ENCODE measurements around the gene MCUR1.
"Not testable (repeated sequence)": the region's sequence is repeated elsewhere in the genome, so short reads cannot be mapped to it uniquely, and the experiment has no call there.

Gene MCUR1

DNA sequence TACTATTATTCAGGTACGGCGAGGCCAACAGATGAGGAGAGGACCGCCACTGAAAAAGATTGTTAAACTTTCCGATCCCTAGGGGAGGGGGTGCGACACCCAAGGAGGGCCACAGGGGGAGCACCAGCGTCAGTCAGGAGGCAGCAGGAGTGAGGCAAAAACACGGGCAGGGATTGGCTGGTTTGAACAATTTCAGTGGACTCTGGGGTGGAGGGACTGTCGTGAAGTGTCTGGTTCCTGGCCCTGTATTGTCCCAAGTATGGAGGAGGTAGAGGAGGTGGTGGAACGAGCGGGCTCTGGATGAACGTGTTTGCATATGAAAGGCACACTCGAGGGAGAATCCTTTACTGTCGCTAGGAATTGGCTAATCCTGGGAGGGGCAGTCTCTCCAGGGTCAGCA, 32.5 kb upstream of the MCUR1 start:
- ATAC-seq (replicated peaks; ENCODE audit: extremely low read depth, poor library complexity, severe bottlenecking) (no peak), DNase-seq (ENCODE audit: low spot score in 2 of 2) (no peak)
- Mint-ChIP-seq H3K4me1 (no peaks in the 10 kb centered on the region), H3K4me3 (no peak overlapping the region), H3K27ac (ENCODE audit: low read depth) (no peak overlapping the region), H3K9me3 (no peaks in the 10 kb centered on the region), H3K36me3 (ENCODE audit: insufficient read depth) (no peaks in the 10 kb centered on the region), H3K27me3 (peaks cover 11% of the 10 kb centered on the region)

DNA sequence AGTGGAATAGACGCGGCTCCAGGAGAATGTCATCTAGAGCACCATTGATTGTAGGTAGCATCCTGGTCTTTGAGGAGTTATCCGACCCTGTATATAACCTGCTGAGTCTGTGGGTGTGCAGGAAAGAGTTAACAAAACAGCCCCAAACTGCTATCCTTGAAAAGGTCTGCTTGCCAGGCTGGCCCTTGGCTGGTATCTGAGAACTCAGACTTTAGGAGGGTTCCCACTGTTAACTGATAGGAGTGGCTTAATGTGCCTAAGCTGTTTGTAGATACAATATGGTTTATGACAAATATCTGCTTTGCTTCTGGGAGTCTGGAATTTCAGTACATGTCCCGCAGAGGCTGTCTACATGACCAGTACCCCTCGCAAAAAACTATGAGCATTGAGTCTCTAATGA, 27.6 kb upstream of the MCUR1 start:
- Mint-ChIP-seq H3K4me3 (no peak overlapping the region), H3K9me3 (no peaks in the 10 kb centered on the region), H3K36me3 (ENCODE audit: insufficient read depth) (no peaks in the 10 kb centered on the region), H3K27me3 (no peaks in the 10 kb centered on the region), H3K4me1 (no peaks in the 10 kb centered on the region), H3K27ac (ENCODE audit: low read depth) (no peak overlapping the region)
- ATAC-seq (replicated peaks; ENCODE audit: extremely low read depth, poor library complexity, severe bottlenecking) (no peak), DNase-seq (ENCODE audit: low spot score in 2 of 2) (no peak)

DNA sequence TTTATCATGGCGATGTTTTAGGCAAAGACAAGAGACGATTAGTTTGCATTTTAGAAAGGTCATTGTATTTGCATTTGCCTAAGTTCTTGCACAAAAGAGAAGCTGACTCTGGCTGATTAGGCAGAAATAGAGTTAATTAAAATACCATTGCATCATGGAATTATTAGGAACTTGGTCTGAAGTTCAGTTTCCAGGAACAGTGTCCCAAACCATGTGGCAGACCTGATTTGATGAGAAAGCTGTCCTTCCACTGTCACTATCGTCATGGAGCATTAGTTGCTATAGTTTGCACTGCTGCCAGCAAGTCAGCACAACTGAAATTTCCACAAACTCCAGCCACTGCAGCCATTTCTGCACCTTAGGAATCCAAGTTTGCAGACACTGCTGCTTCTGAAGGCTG, 24.3 kb upstream of the MCUR1 start:
- H3K27ac Mint-ChIP-seq (ENCODE audit: low read depth) = no peak overlapping the region

DNA sequence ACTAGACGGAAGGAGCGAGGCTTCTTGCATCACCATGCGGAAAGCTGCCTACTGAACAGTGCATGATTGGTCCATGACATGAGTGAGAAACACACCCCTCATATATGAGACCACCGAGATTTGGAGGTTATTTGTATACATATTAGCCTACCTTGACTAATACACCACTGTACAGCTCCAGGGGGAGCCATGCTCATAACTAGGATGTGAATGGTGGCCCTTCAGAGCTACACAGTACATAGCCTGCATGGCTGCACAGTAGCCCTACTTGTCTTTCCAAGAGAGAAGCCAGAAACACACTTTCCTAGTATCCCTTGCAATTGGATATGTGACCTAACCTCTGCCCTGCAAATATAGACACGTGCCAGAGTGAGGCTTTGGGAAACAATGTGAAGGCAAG, 21.8 kb upstream of the MCUR1 start:
- Mint-ChIP-seq H3K36me3 (ENCODE audit: insufficient read depth) (no peaks in the 10 kb centered on the region), H3K4me1 (no peaks in the 10 kb centered on the region), H3K27ac (ENCODE audit: low read depth) (no peak overlapping the region), H3K4me3 (no peak overlapping the region), H3K27me3 (no peaks in the 10 kb centered on the region), H3K9me3 (no peaks in the 10 kb centered on the region)
- ATAC-seq (replicated peaks; ENCODE audit: extremely low read depth, poor library complexity, severe bottlenecking) (no peak), DNase-seq (ENCODE audit: low spot score in 2 of 2) (no peak)

More for the DNA sequence above, 24.3 kb upstream of the MCUR1 start:
- no peak for DNase-seq (ENCODE audit: low spot score in 2 of 2)
- Mint-ChIP-seq H3K36me3 (ENCODE audit: insufficient read depth) (no peaks in the 10 kb centered on the region), H3K27me3 (no peaks in the 10 kb centered on the region), H3K4me3 (no peak overlapping the region), H3K4me1 (no peaks in the 10 kb centered on the region), H3K9me3 (no peaks in the 10 kb centered on the region)
- ATAC-seq (replicated peaks; ENCODE audit: extremely low read depth, poor library complexity, severe bottlenecking) = no peak

DNA sequence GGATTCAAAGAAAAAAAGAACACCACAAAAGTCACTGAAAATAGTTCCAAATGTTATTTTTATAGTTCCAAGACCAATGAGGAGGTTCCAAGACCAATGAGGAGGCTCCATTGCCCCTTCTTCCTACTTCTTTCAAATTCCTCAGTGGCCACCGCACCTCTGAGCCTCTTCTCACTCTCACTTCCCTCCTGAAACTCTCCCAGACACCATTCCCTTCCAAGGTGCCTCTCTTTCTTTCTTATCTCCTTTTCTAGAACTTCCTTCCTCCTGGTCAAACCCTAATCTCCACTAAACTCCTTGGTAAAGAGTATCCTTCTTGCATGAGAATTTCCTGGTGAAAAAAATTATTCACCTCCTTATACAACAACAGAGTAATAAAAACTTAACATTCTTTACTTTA, 20.4 kb upstream of the MCUR1 start:
- no peaks in the 10 kb centered on the region for H3K4me1 Mint-ChIP-seq
- H3K36me3 Mint-ChIP-seq (ENCODE audit: insufficient read depth) = no peaks in the 10 kb centered on the region
- DNase-seq (ENCODE audit: low spot score in 2 of 2) (no peak), ATAC-seq (replicated peaks; ENCODE audit: extremely low read depth, poor library complexity, severe bottlenecking) (no peak)
- no peaks in the 10 kb centered on the region for H3K9me3 Mint-ChIP-seq
- H3K27me3 Mint-ChIP-seq = peaks cover 7% of the 10 kb centered on the region
- H3K4me3 Mint-ChIP-seq = no peak overlapping the region
- no peak overlapping the region for H3K27ac Mint-ChIP-seq (ENCODE audit: low read depth)

DNA sequence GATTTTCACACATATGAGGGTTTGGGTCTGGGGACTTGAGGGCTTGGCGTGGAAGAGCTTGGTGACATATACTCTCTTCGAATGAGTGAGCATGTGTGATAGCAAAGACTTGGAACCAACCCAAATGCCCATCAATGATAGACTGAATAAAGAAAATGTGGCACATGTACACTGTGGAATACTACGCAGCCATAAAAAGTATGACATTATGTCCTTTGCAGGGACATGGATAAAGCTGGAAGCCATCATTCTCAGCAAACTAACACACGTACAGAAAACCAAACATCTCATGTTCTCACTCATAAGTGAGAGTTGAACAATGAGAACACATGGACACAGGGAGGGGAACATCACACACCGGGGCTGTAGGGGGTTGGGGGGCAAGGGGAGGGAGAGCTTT, 19.7 kb upstream of the MCUR1 start:
- H3K27me3 Mint-ChIP-seq; H3K9me3 Mint-ChIP-seq; DNase-seq (ENCODE audit: low spot score in 2 of 2); H3K4me3 Mint-ChIP-seq; H3K4me1 Mint-ChIP-seq; ATAC-seq (replicated peaks; ENCODE audit: extremely low read depth, poor library complexity, severe bottlenecking); H3K27ac Mint-ChIP-seq (ENCODE audit: low read depth); H3K36me3 Mint-ChIP-seq (ENCODE audit: insufficient read depth): not testable (repeated sequence)

DNA sequence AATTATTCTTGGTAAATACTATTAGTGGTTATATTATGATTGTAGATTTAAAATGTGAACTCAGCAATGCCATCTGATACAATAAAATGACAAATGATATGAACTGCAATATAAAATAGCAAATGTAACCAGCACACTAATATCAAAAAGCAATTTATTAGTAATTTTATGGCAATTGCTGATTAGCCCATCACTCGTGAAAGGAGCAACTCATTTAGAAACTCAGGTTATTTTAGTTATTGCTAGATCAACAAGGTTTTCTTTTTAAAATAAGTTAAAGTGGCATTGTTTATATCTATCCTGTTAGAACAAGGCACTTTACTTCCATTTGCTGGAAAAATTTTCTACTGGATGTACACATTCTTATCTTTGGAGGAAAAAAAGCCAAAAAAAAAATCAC, 18.4 kb upstream of the MCUR1 start:
- Mint-ChIP-seq H3K27me3 (peaks cover 10% of the 10 kb centered on the region), H3K27ac (ENCODE audit: low read depth) (no peak overlapping the region), H3K9me3 (no peaks in the 10 kb centered on the region), H3K4me3 (no peak overlapping the region), H3K36me3 (ENCODE audit: insufficient read depth) (no peaks in the 10 kb centered on the region), H3K4me1 (no peaks in the 10 kb centered on the region)
- DNase-seq (ENCODE audit: low spot score in 2 of 2) = no peak
- no peak for ATAC-seq (replicated peaks; ENCODE audit: extremely low read depth, poor library complexity, severe bottlenecking)

DNA sequence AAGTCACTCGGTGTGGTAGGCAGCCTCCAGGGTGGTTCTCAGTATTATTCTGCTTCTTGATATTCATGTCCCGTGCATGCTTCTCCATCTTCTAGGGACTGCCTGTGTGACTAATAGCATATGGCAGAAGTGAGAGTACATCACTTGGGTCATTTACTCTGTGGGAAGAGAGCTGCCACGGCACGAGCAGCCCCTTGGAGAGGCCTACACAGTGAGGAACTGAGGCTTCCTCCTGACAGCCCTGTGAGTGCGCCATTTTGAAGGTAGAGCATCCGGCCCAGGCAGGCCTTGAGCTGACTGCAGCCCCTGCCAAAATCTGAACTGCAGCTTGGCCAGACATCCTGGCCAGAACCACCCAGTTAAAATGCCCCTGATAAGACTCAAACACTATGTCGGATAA, 17.3 kb upstream of the MCUR1 start:
- H3K27ac Mint-ChIP-seq (ENCODE audit: low read depth) = no peak overlapping the region
- no peaks in the 10 kb centered on the region for H3K9me3 Mint-ChIP-seq
- H3K4me3 Mint-ChIP-seq = no peak overlapping the region
- DNase-seq (ENCODE audit: low spot score in 2 of 2) (no peak), ATAC-seq (replicated peaks; ENCODE audit: extremely low read depth, poor library complexity, severe bottlenecking) (no peak)
- no peaks in the 10 kb centered on the region for H3K36me3 Mint-ChIP-seq (ENCODE audit: insufficient read depth)
- no peaks in the 10 kb centered on the region for H3K4me1 Mint-ChIP-seq
- H3K27me3 Mint-ChIP-seq = peaks cover 10% of the 10 kb centered on the region

DNA sequence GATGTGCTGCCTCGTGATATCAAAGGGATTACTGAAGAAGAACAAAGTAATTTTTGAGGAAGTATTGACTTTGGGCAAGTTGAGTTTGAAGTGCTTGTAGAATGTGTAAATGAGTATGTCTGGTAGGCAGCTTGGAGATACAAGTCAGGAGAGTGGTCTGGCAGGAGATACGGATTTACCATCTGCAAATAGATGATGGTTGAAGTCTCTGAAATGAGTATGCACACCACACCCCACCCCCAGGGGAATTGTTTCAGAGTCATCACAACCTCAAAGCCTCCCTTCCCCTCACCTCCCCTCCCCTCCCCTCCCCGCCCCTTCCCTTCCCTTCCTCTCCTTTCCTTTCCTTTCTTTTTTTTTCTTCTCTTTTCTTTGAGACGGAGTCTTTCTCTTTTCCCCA, 16.4 kb upstream of the MCUR1 start:
- H3K27ac Mint-ChIP-seq (ENCODE audit: low read depth) = no peak overlapping the region
- H3K4me1 Mint-ChIP-seq = no peaks in the 10 kb centered on the region
- no peaks in the 10 kb centered on the region for H3K36me3 Mint-ChIP-seq (ENCODE audit: insufficient read depth)

DNA sequence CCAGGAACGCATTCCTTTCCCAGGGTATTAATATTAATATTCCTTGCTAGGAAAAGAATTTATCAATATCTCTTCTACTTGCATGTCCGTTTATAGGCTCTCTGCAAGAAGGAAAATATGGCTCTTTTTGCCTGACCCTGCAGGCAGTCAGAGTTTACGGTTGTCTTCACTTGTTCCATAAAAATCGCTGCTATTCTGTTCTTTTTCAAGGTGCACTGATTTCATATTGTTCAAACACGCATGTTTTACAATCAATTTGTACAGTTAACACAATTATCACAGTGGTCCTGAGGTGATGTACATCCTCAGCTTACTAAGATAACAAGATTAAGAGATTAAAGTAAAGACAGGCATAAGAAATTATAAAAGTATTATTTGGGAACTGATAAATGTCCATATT, 15.1 kb upstream of the MCUR1 start:
- not testable (repeated sequence) for ATAC-seq (replicated peaks; ENCODE audit: extremely low read depth, poor library complexity, severe bottlenecking); H3K27ac Mint-ChIP-seq (ENCODE audit: low read depth); H3K9me3 Mint-ChIP-seq; H3K4me1 Mint-ChIP-seq; H3K36me3 Mint-ChIP-seq (ENCODE audit: insufficient read depth); DNase-seq (ENCODE audit: low spot score in 2 of 2); H3K27me3 Mint-ChIP-seq; H3K4me3 Mint-ChIP-seq

More for the DNA sequence above, 16.4 kb upstream of the MCUR1 start:
- H3K27me3 Mint-ChIP-seq = peaks cover 10% of the 10 kb centered on the region
- H3K9me3 Mint-ChIP-seq = no peaks in the 10 kb centered on the region
- DNase-seq (ENCODE audit: low spot score in 2 of 2) (no peak), ATAC-seq (replicated peaks; ENCODE audit: extremely low read depth, poor library complexity, severe bottlenecking) (no peak)
- H3K4me3 Mint-ChIP-seq = no peak overlapping the region

DNA sequence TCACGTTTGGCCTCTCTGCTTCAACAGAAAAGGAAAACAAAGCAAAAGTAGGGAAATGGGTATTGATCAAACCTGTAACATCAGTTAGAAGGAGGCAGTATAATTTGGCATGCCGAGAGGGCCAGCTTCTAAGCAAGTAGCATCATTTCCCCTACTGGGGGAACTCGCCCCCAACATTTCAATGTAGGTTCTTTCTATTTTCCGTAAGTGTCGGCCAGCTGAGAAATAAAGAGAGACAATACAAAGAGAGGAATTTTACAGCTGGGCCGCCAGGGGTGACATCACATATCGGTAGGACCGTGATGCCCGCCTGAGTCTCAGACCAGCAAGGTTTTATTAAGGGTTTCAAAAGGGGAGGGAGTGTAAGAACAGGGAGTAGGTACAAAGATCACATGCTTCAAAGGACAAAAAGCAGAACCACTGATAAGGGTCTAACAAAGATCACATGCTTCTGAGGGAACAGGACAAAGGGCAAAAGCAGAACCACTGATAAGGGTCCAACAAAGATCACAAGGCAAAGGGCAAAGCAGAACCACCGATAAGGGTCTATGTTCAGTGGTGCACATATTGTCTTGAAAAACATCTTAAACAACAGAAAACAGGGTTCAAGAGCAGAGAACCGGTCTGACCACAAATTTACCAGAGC, 14.4 kb upstream of the MCUR1 start:
- not testable (repeated sequence) for H3K9me3 Mint-ChIP-seq; DNase-seq (ENCODE audit: low spot score in 2 of 2); ATAC-seq (replicated peaks; ENCODE audit: extremely low read depth, poor library complexity, severe bottlenecking); H3K4me1 Mint-ChIP-seq; H3K27ac Mint-ChIP-seq (ENCODE audit: low read depth); H3K27me3 Mint-ChIP-seq; H3K36me3 Mint-ChIP-seq (ENCODE audit: insufficient read depth); H3K4me3 Mint-ChIP-seq

DNA sequence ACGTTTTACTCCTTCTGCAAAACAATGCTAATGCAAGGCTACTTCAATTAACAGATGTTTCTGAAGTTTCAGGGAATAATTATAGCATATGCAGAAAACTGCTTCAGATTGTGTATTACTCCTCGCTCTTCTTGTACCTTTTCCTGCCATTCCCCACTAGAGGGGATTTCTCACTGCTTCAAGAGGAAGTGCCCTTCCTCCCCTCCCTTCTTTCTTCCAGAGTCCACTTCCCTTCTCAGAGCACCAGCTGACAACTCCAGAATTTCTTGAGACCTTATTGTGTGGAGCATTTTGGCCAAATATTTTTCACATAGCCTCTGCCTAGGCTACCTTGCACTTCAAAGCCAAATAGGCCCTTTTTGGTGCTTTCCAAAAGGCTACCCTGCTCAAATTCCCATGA, 12.7 kb upstream of the MCUR1 start:
- Mint-ChIP-seq H3K4me3 (no peak overlapping the region), H3K27me3 (peaks cover 10% of the 10 kb centered on the region), H3K27ac (ENCODE audit: low read depth) (no peak overlapping the region), H3K4me1 (no peaks in the 10 kb centered on the region), H3K36me3 (ENCODE audit: insufficient read depth) (no peaks in the 10 kb centered on the region), H3K9me3 (no peaks in the 10 kb centered on the region)
- DNase-seq (ENCODE audit: low spot score in 2 of 2) (no peak), ATAC-seq (replicated peaks; ENCODE audit: extremely low read depth, poor library complexity, severe bottlenecking) (no peak)

DNA sequence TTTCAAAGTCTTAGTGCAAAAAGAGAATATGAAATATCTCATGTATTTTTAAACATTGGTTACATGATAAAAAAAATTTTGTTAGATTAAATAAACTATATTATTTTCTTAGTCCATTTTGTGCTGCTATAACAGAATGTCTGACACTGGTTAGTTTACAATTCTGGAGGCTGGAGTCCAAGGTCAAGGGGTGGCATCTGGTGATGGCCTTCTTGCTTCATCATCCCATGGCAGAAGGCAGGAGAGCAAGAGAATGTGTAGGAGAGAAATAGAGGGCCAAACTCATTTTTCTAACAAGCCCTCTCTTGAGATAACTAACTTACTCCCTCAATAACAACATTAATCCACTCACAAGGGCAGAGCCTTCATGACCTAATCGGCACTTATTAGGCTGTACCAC, 11.5 kb upstream of the MCUR1 start:
- Mint-ChIP-seq H3K4me1 (no peaks in the 10 kb centered on the region), H3K9me3 (no peaks in the 10 kb centered on the region), H3K36me3 (ENCODE audit: insufficient read depth) (no peaks in the 10 kb centered on the region), H3K27ac (ENCODE audit: low read depth) (no peak overlapping the region), H3K27me3 (peaks cover 10% of the 10 kb centered on the region), H3K4me3 (no peak overlapping the region)
- ATAC-seq (replicated peaks; ENCODE audit: extremely low read depth, poor library complexity, severe bottlenecking) (no peak), DNase-seq (ENCODE audit: low spot score in 2 of 2) (no peak)

DNA sequence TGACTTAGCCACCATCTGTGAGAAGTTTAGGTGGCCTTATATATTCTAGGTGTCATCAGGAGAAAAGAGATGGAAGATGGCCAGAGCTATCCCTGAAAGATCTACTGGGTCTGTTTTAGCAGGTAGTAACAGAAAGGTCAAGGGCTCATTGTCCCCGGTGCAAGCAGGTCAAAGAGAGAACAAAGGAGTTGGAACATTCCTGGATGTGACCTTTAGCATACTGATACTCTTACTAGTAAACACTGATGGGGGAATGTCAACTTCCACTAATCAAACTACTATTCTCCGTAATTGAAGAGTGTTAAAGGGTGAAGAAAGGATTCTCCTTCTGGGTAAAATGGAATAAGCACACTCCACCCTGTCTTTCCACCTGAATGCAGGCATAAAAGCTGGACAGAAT, 4.0 kb upstream of the MCUR1 start:
- Mint-ChIP-seq H3K9me3 (no peaks in the 10 kb centered on the region), H3K27me3 (no peaks in the 10 kb centered on the region), H3K4me1 (peaks cover 6% of the 10 kb centered on the region), H3K36me3 (ENCODE audit: insufficient read depth) (peaks cover 3% of the 10 kb centered on the region), H3K27ac (ENCODE audit: low read depth) (no peak overlapping the region), H3K4me3 (no peak overlapping the region)
- no peak for DNase-seq (ENCODE audit: low spot score in 2 of 2)
- ATAC-seq (replicated peaks; ENCODE audit: extremely low read depth, poor library complexity, severe bottlenecking) = no peak
